Measurements from ENCODE around the gene AGBL5. TPM values are rescaled to one million over a fixed set of nuclear protein-coding genes. Genes with fewer than 3 reads are reported as not detected.

AGBL5 gene
- total RNA-seq, 2 experiments from 2014 or later, result 12.2 to 16.4 TPM

- Mint-ChIP-seq H3K9me3 (no peaks in the 10 kb centered on the region), H3K27me3 (peaks cover 1% of the 10 kb centered on the region), H3K27ac (no peak overlapping the region), H3K4me3 (no peak overlapping the region), H3K36me3 (ENCODE audit: low read depth) (no peaks in the 10 kb centered on the region), H3K4me1 (ENCODE audit: low read depth) (peaks cover 2% of the 10 kb centered on the region)
- CTCF ChIA-PET, result interaction anchor here (1.6 to 3.0 kb wide), 3 partner anchors 10 to 161 kb away, joined by 6 to 17 read pairs (median 8); no protein-coding TSS in a partner anchor
- ATAC-seq, result no peak
- intact Hi-C loops (cut with micrococcal nuclease), result no loop called here
- POLR2A ChIA-PET, result no interaction called here
- no peak for DNase-seq
- no peak for TF ChIP-seq CTCF (IDR thresholded peaks at IDR 0.05)
Observed at GRCh38 chr2:27006602-27007415, 44.7 kb upstream of the AGBL5 start.

DNA sequence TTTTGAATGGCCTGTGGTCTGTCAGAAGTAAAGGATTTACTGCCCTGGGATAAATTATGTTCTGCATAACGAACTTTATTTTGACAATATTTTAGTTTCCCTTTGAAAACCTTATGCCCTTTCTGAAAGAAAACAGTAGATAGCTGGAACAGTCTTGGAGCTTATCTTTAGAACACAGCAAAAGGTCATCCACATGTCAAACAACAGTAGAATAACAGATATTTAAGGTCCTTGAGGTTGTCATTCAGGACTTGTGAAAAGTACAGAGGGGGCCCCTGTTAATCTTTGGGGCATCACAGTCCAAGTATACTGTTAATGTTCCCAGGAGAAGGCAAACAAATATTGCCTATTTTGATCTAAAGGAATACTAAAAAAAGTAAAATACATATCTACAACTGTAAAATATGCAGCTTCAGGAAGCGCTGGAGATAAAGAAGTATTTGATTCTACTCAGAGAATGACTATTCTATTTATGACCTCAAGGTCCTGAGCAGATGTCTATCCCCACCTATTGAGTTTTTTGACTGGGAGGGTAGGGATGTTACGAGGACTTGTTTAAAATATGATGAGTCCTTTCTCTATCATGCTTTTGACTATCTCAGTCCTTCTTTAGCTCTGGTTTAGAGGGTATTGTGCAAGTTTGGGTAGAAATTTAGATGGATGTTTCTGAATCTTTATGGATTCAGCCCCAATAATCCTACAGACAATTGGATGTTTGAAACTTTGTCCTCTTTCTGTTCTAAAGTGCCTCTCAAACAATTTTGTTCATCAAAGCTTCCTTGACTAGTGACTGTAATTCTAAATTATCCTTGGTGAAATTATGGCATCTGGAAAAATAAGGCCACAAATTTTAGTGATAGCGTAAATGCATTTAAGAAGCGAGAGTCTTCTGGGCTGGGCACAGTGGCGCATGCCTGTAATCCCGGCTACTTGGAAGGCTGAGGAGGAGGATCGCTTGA, 43.8 kb upstream of the AGBL5 start:
- no peaks in the 10 kb centered on the region for H3K36me3 Mint-ChIP-seq (ENCODE audit: low read depth)
- peaks cover 2% of the 10 kb centered on the region for H3K4me1 Mint-ChIP-seq (ENCODE audit: low read depth)
- DNase-seq, result no peak
- POLR2A ChIA-PET, result no interaction called here
- H3K4me3 Mint-ChIP-seq, result no peak overlapping the region
- TF ChIP-seq CTCF (IDR thresholded peaks at IDR 0.05), result no peak
- ATAC-seq, result no peak
- intact Hi-C loops (cut with micrococcal nuclease), result no loop called here
- H3K9me3 Mint-ChIP-seq, result no peaks in the 10 kb centered on the region
- CTCF ChIA-PET, result interaction anchor here (1.6 to 3.0 kb wide), 3 partner anchors 9 to 162 kb away, joined by 6 to 17 read pairs (median 8); no protein-coding TSS in a partner anchor
- no peak overlapping the region for H3K27ac Mint-ChIP-seq
- H3K27me3 Mint-ChIP-seq, result peaks cover 1% of the 10 kb centered on the region

GRCh38 chr2:27008678-27009077, 42.8 kb upstream of the AGBL5 start:
- no peak for TF ChIP-seq CTCF (IDR thresholded peaks at IDR 0.05)
- DNase-seq (no peak), ATAC-seq (no peak)
- ChIA-PET CTCF (interaction anchor here (1.6 to 3.9 kb wide), 3 partner anchors 8 to 163 kb away, joined by 8 to 13 read pairs (median 8); no protein-coding TSS in a partner anchor), POLR2A (no interaction called here)
- H3K4me1 Mint-ChIP-seq (ENCODE audit: low read depth), result peaks cover 2% of the 10 kb centered on the region
- peaks cover 1% of the 10 kb centered on the region for H3K27me3 Mint-ChIP-seq
- intact Hi-C loops (cut with micrococcal nuclease), result no loop called here
- no peak overlapping the region for H3K27ac Mint-ChIP-seq
- H3K4me3 Mint-ChIP-seq, result no peak overlapping the region
- H3K9me3 Mint-ChIP-seq, result no peaks in the 10 kb centered on the region
- no peaks in the 10 kb centered on the region for H3K36me3 Mint-ChIP-seq (ENCODE audit: low read depth)

DNA sequence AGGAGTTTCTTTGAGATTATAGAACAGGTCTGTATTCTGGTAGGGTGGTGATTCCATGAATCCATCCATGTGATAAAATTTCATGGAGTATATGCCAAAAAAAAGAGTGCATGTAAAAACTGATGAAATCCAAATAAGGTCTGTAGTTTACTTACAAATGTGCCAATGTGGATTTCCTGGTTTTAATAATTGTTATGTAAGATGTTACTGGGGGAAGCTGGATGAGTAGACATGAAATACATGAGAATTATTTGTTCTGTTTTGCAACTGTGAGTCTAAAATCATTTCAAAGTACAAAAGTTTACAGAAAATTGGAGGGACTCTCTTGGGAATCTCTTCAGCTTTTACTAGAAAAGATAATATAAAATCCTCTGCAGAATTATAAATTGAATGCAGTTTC, 42.4 kb upstream of the AGBL5 start:
- DNase-seq (no peak), ATAC-seq (no peak)
- CTCF ChIA-PET, result interaction anchor here (0.6 to 3.9 kb wide), 4 partner anchors 48 to 183 kb away, joined by 3 to 13 read pairs (median 6); no protein-coding TSS in a partner anchor
- intact Hi-C loops (cut with micrococcal nuclease), result no loop called here
- TF ChIP-seq CTCF (IDR thresholded peaks at IDR 0.05), result no peak
- Mint-ChIP-seq H3K4me3 (no peak overlapping the region), H3K36me3 (ENCODE audit: low read depth) (no peaks in the 10 kb centered on the region), H3K9me3 (no peaks in the 10 kb centered on the region), H3K27ac (no peak overlapping the region), H3K27me3 (peaks cover 1% of the 10 kb centered on the region), H3K4me1 (ENCODE audit: low read depth) (peaks cover 2% of the 10 kb centered on the region)
- POLR2A ChIA-PET, result interaction anchor here (0.7 to 1.1 kb wide), 2 partner anchors 10 to 635 kb away, joined by 3 to 4 read pairs; no protein-coding TSS in a partner anchor
